Ascending aorta (tissue), 2 donors: ENCODE measurements around the gene HSP90AB1. TPM values are rescaled to one million over a fixed set of nuclear protein-coding genes. Genes with fewer than 3 reads are reported as not detected.
"Not testable (repeated sequence)": the region's sequence is repeated elsewhere in the genome, so short reads cannot be mapped to it uniquely, and the experiment has no call there.

Source experiments
- DNase-seq, 2 donors: peaks; one replicate each; pipeline ENCODE4 v3.0.0-alpha.2; 2019; ENCODE audit warnings: low spot score in 2 of 2
- H3K27ac ChIP-seq, 2 donors: fragments of 200-600 bp; sonication (generic); one replicate each; pipeline ENCODE4 v1.5.1; 2016 to 2017; ENCODE audit warnings: mild to moderate bottlenecking in 1 of 2
- H3K27me3 ChIP-seq: fragments of 200-600 bp; sonication (generic); one replicate; pipeline ENCODE4 v1.5.1; 2017
- H3K36me3 ChIP-seq, 2 donors: fragments of 200-600 bp; sonication (generic); one replicate each; pipeline ENCODE4 v1.5.1; 2016
- H3K4me1 ChIP-seq, 2 donors: fragments of 200-600 bp; sonication (generic); one replicate each; pipeline ENCODE4 v1.5.1; 2016 to 2017; ENCODE audit warnings: mild to moderate bottlenecking in 1 of 2
- H3K4me3 ChIP-seq, 2 donors: fragments of 200-600 bp; sonication (generic); one replicate each; pipeline ENCODE4 v1.5.1; 2016 to 2017; ENCODE audit warnings: mild to moderate bottlenecking in 1 of 2
- H3K9me3 ChIP-seq, 2 donors: fragments of 200-600 bp; sonication (generic); one replicate each; pipeline ENCODE4 v1.5.1; 2016
- CTCF ChIP-seq, 3 experiments: fragments of 200-600 bp in 2 of 3; fragments of 450-650 bp in 1 of 3; sonication (generic) in 2 of 3; IDR thresholded peaks; one replicate each; pipeline ENCODE4 v1.5.1; 2016 to 2019; ENCODE audit warnings: antibody characterized with exemption in 3 of 3, mild to moderate bottlenecking in 1 of 3, moderate library complexity in 1 of 3
- intact Hi-C: fragments of 100-400 bp; cut with DNase I; formaldehyde crosslinking; loops from one replicate; pipeline ENCODE4 v1.15.1; 2023
- total RNA-seq: library from RNA; depleted of rRNA; stranded (reverse); fragments of >200 nt; gene quantifications from one replicate; pipeline ENCODE4 v1.1.0, GENCODE V29; 2016

Gene HSP90AB1
- total RNA-seq, 1 donor from 2014 or later = 354 TPM

- Histone ChIP-seq H3K27ac (peak overlapping the region; percentile 95 to 99), H3K4me3 (no peak overlapping the region), H3K36me3 (peaks cover 38 to 56% of the 10 kb centered on the region in 2 donors), H3K4me1 (peaks cover 42 to 57% of the 10 kb centered on the region in 2 donors), H3K27me3 (no peaks in the 10 kb centered on the region), H3K9me3 (no peaks in the 10 kb centered on the region)
- intact Hi-C loops = no loop called here
- peak in 1 of 2 donors; percentile 42 for DNase-seq
- TF ChIP-seq CTCF (IDR thresholded peaks at IDR 0.05) = no peak
These were observed 18.1 kb upstream of the HSP90AB1 start for GRCh38 chr6:44228836-44229235.

DNA sequence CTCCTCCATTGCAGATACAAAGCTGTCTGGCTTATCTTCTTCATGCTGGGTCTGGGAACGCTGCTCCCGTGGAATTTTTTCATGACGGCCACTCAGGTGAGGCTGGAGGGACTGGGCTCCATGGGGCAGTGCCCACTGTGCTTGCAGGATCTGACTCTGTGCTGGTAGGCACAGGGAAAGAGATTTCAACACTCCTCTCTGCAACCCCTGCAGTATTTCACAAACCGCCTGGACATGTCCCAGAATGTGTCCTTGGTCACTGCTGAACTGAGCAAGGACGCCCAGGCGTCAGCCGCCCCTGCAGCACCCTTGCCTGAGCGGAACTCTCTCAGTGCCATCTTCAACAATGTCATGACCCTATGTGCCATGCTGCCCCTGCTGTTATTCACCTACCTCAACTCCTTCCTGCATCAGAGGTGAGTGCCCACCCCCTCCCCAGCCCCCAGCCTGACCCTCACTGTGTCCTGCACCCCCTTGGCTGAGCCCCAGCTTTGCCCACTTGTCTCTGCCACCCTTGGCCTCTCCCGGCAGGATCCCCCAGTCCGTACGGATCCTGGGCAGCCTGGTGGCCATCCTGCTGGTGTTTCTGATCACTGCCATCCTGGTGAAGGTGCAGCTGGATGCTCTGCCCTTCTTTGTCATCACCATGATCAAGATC is 17.4 kb upstream of the HSP90AB1 start:
- Histone ChIP-seq H3K27me3 (no peaks in the 10 kb centered on the region), H3K36me3 (peaks cover 38 to 56% of the 10 kb centered on the region in 2 donors), H3K27ac (peak overlapping the region; percentile 80 to 100), H3K9me3 (no peaks in the 10 kb centered on the region), H3K4me1 (peaks cover 42 to 60% of the 10 kb centered on the region in 2 donors), H3K4me3 (no peak overlapping the region)
- DNase-seq = no peak
- no peak for TF ChIP-seq CTCF (IDR thresholded peaks at IDR 0.05)
- intact Hi-C loops = no loop called here

DNA sequence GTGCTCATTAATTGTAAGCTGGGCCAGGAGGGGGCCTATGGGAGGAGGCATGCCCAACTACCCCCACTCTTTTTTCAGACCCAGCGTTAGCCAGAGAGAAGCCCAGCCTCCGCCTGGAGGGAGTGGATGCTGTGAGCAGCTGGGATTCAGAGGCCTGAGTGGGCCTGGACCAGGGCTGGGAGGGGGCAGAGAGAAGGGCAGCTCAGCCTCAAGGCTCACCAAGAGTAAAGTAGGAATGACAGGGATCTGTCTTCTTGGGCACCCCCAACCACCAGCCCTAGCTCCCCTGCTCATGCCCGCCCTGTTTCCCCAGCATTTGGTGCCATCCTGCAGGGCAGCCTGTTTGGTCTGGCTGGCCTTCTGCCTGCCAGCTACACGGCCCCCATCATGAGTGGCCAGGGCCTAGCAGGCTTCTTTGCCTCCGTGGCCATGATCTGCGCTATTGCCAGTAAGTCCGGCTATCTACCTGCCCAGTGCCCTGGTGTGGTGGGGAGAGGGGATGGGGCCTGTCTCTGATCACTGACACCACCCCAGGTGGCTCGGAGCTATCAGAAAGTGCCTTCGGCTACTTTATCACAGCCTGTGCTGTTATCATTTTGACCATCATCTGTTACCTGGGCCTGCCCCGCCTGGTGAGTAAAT is 16.7 kb upstream of the HSP90AB1 start:
- Histone ChIP-seq H3K36me3 (peaks cover 38 to 56% of the 10 kb centered on the region in 2 donors), H3K27me3 (no peaks in the 10 kb centered on the region), H3K9me3 (no peaks in the 10 kb centered on the region), H3K4me1 (peaks cover 43 to 60% of the 10 kb centered on the region in 2 donors), H3K27ac (peak overlapping the region; percentile 80 to 100), H3K4me3 (no peak overlapping the region)
- DNase-seq = no peak
- no peak for TF ChIP-seq CTCF (IDR thresholded peaks at IDR 0.05)
- intact Hi-C loops = no loop called here

- Histone ChIP-seq H3K27ac (peak overlapping the region; percentile 80 to 100), H3K36me3 (peaks cover 42 to 65% of the 10 kb centered on the region in 2 donors), H3K4me1 (peaks cover 34 to 58% of the 10 kb centered on the region in 2 donors)
- H3K27me3 ChIP-seq, H3K4me3 ChIP-seq, intact Hi-C loops, DNase-seq, H3K9me3 ChIP-seq: not testable (repeated sequence)
These were observed 15.5 kb upstream of the HSP90AB1 start for GRCh38 chr6:44231426-44231825.

- no peaks in the 10 kb centered on the region for H3K9me3 ChIP-seq
- peaks cover 42 to 65% of the 10 kb centered on the region in 2 donors for H3K36me3 ChIP-seq
- H3K27ac ChIP-seq = peak overlapping the region; percentile 80 to 100
- intact Hi-C loops = no loop called here
- peaks cover 26 to 58% of the 10 kb centered on the region in 2 donors for H3K4me1 ChIP-seq
- TF ChIP-seq CTCF (IDR thresholded peaks at IDR 0.05) = no peak
- H3K4me3 ChIP-seq = peak overlapping the region in 1 of 2 donors; percentile 18
- H3K27me3 ChIP-seq = no peaks in the 10 kb centered on the region
- no peak for DNase-seq
These were observed 14.0 kb upstream of the HSP90AB1 start for GRCh38 chr6:44232676-44233566.
